ENCODE results near the gene CYP3A4.
"Not testable (repeated sequence)": the region's sequence is repeated elsewhere in the genome, so short reads cannot be mapped to it uniquely, and the experiment has no call there.

Gene CYP3A4

GRCh38 chr7:99793443-99793842 is 9.5 kb upstream of the CYP3A4 start:
- no peak for DNase-seq

- DNase-seq, result no peak
These were observed 9.0 kb upstream of the CYP3A4 start for GRCh38 chr7:99792967-99793366.

DNA sequence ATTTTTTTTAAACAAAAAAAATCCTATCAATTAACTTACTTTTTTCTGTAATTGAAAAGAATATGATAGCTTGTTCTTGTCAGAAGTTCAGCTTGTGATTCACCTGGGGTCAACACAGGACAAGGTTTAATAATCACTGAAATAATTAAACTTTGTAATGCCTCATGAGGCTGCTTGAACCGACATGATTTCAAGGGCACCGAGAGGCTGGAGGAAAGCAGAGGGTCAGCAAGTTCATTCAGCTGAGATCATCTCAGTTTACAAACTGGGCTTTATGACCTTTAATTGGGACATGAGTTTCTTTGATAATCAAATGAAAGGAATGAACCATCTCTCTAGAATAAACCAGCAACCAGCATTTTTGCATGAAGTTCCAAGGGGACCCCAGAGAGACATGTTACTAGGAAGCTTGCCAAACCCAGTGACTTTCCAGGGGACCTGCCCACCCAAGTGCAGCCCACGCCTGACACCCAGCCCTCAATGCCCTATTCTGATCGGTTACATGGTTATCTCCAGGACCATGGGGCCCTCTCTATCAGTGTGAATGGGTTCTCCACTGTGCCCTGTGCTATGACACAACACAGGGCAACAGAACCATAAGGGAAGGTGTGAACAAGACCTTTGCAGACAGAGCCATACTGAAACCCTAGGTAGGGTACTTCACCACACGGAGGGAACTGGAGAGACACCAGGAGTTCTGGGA is 7.8 kb upstream of the CYP3A4 start:
- no peak for DNase-seq

GRCh38 chr7:99791021-99791420 is 7.0 kb upstream of the CYP3A4 start:
- DNase-seq, result no peak

DNA sequence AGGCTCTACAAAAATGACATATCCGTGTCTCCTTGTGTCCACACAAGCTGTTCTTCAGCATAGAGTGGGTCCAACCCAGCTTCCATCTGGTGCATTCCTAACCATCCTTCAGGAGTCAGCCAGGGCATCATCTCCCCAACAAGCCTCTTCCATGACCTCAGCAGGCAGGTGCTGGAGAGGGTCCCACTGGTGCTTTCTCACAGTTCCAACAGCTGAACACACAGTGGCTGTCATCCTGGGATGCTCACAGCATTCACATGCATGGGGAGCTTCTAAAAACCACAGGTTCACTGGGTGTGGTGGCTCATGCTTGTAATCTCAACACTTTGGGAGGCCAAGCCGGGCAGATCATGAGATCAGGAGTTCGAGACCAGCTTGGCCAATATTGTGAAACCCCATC is 6.4 kb upstream of the CYP3A4 start:
- DNase-seq, result no peak

- peak in 1 of 51 donors; percentile 4 for DNase-seq
These were observed 5.6 kb upstream of the CYP3A4 start for GRCh38 chr7:99789441-99790070.

DNA sequence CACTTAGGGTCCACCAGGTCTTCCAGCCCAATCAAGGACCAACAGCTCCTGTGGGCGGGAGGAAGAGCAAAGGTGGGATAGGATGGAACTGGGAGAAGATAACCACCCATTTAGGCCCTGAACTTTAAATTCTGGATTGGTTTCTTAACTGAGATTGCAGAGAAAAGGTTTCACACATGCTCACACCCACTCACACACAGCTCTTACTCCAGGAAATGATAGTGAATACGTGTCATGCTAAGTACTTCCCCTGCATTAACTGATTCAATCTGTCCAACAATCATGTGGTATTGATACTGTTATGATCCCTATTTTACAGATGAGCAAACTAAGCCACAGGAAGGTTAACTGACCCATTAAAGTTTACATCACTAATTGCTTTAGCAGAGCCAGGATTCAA is 4.6 kb upstream of the CYP3A4 start:
- no peak for DNase-seq

DNA sequence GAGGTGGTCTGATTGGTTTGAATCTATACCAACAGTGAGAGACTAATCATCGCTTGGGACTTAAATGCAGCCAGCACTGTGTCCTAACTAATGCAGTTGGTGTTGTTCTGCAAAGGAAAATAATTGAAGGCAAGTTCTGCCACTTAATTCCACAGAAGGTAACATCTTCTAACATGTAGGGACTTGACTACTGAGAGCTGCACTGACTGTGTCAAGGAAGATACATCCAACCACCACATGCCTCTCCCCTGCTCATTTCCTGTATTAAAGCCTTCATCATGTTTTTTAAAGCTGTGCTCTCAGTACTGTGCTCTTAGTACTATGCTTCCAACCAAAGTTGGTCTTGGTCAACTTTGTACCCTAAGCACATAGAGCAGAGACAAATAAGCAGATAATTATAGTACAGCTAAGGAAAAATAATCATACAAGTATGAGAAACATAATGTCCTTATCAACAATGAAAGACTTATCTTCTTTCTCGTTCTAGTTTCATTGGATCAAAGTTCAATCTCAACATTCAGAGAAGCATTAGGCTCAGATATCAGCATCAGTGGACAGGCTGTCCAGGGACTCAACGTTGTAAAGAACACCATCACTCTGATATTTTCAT is 2.8 kb upstream of the CYP3A4 start:
- no peak for DNase-seq

GRCh38 chr7:99785654-99786053 is 1.7 kb upstream of the CYP3A4 start:
- DNase-seq, result not testable (repeated sequence)

- no peak for DNase-seq
These were observed 1.7 kb downstream of the CYP3A4 start for GRCh38 chr7:99782012-99782953.

GRCh38 chr7:99780588-99780987 is 3.4 kb downstream of the CYP3A4 start:
- no peak for DNase-seq

DNA sequence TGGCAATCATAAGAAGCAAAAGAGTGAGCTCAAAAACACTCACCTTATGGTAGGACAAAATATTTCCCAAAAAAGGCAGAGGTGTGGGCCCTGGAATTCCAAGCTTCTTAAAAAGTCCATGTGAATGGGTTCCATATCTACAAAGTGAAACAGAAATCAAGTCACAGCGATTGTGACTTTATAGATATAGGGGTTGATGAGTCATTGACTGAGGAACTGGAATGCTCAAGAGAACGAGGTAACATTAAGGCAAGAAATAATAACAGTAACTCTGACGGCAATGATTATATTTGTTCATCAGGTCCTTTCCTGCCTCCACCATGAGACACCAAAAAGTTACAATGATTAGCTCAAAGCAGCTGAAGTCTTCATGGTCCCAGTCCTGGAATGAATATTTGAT is 4.0 kb downstream of the CYP3A4 start:
- no peak for DNase-seq

DNA sequence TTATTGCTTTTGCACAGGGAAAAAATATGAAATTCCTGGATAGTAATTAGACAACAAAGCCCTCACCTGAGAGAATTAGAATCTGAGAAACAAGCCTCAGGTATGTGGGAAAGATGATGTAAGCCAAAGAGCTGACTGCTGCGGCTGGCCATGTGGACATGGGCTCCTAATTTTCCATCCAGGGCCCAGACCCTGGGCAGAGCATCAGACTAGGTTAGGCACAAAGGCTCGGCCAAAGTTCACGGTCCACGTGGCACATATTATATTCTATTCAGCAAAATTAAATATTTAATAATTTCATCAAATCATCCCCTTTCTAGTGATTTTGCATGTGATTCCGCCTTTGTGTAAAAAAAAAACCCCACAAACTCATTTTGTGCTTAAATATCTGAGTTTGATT is 5.1 kb downstream of the CYP3A4 start:
- no peak for DNase-seq

DNA sequence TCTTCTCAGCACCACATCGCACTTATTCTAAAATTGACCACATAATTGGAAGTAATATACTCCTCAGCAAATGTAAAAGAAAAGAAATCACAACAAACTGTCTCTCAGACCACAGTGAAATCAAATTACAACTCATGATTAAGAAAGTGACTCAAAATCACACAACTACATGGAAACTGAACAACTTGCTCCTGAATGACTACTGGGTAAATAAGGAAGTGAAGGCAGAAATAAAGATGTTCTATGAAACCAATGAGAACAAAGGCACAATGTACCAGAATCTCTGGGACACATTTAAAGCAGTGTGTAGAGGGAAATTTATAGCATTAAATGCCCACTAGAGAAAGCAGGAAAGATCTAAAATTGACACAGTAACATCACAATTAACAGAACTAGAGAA is 10.6 kb downstream of the CYP3A4 start:
- not testable (repeated sequence) for DNase-seq

GRCh38 chr7:99772565-99772964 is 11.4 kb downstream of the CYP3A4 start:
- DNase-seq, result no peak

DNA sequence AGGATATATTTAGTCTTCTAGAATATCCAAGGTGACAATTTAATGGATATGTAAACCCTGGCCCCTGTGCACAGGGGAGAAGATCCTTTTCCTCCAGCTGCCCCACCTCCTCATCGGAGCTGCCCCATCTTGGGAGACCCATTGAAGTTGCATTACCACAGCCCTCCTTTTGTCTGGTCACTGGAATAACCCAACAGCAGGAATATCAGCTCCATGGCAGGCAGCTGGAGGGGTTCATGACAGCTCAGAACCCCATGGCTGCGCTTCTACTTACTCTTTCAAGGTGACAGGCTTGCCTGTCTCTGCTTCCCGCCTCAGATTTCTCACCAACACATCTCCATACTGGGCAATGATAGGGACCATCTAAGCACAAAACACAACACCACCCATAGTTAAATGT is 14.5 kb downstream of the CYP3A4 start:
- not testable (repeated sequence) for DNase-seq

- DNase-seq, result no peak
These were observed 15.5 kb downstream of the CYP3A4 start for GRCh38 chr7:99768471-99768870.

- DNase-seq, result no peak
These were observed 16.3 kb downstream of the CYP3A4 start for GRCh38 chr7:99767662-99768061.

DNA sequence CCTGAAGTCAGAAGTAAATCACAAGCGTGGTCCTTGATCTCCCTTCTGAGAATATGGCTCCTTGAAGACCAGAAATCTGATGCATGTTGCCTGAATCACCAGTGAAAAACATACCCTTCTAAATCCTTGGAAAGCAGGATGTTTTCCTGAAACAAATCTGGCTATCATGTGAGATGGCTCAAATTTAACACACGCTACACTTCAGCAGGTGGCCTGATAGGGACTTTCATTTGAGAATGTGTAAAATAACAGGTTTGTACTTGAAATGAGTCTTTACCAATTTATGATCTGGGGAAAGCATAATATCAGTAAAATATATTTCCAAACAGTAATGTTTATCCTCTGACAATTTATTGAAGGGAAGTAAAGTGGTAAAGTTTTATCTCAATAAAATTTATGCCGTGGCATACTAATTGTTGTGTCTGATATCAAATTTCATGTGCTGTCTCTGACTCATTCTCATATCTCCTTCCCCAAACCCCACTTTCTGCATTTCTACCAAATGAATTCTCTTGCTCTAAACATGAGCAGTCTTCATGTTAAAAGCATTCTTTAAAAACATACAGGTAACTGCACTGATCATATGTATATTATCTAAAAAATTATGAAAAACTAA is 17.4 kb downstream of the CYP3A4 start:
- DNase-seq, result no peak

DNA sequence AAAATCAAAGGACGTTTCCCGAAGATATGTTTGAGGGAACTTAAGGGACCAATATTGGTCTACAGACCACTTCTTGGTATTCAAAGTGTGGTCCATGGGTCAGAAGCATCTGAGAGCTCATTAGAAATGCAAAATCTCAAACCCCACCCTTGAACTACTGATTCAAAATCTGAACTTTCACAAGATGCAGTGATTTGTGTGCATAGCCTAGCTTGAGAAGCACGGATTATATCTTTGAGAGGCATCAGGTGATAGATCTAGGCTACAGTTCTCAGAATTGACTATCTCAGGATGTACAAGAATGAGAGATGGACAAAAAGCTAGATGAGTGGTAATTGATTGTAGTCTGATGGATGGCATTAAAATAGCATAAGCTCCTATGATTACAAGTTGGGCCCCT is 19.5 kb downstream of the CYP3A4 start:
- DNase-seq, result no peak

GRCh38 chr7:99762680-99763327 is 21.2 kb downstream of the CYP3A4 start:
- DNase-seq, result no peak

Data from hypothalamus (tissue), 51 donors.